ENCODE results near the gene MUC6. TPM values are rescaled to one million over a fixed set of nuclear protein-coding genes. Genes with fewer than 3 reads are reported as not detected.

The MUC6 gene
- total and polyA plus RNA-seq, 10 of the 15 experiments (the other 5 are each of a cell fraction or from before 2014, with no cell fraction given) = 0.03 TPM; not detected in 8

DNA sequence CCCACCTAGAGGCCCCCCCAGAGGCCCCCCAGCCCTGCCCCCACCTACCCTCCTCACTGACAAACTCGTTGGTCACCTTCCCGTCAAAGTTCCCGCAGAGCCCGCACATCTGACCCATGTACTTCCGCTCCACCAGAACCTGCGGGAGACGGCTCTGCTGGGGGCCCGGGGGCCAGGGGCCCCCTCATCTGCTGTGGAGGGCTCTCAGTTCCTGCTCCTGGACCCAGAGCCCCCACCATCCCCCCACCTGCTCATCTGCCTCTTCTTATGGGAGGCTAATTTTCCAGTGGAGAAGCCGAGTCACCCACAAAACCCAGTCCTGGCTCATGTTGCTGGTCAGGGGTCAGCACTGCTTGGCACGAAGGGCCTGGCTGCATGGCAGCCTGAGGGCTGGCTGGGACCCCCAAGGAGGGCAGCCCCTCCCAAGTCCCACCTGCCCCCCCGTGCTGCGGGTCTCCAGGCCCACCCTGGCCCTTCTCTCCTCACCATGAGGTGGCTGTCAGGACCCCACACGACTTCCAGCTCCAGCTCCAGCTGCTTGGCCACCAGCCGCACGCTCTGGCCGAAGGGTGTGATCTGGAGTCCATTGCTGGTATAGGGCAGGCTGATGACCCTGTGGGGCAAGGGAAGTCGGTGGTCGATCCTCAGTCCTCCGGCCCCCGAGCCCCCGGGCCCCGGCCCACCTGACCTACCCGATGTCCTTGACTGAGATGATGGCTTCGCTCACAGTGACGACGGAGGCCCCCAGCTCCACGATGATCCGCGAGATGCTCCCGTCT, 5.2 kb downstream of the MUC6 start:
- BruUV-seq (replicated peaks) = no TSS peak
- no peaks in the 10 kb centered on the region for H4K20me1 ChIP-seq (ENCODE audit: control insufficient read depth, insufficient read depth)
- H3K9me3 ChIP-seq (replicated peaks; ENCODE audit: control insufficient read depth, insufficient read depth, low read length) = no peaks in the 10 kb centered on the region
- FAIRE-seq = no peak
- intact Hi-C loops (cut with micrococcal nuclease; ENCODE audit: unreplicated experiment) (no loop called here), in situ Hi-C loops (cut with MboI) (no loop called here)
- no peak overlapping the region for H3K27ac ChIP-seq (ENCODE audit: control insufficient read depth, insufficient read depth)
- no peaks in the 10 kb centered on the region for H3K79me2 ChIP-seq (ENCODE audit: control insufficient read depth, insufficient read depth, low read length)
- WGBS (ENCODE audit: insufficient coverage, insufficient replicate concordance, low lambda C conversion rate, missing lambda C conversion rate) = 69% methylated on average over 24 of the region's 30 CpGs
- H3K4me2 ChIP-seq (ENCODE audit: control insufficient read depth, insufficient read depth) = no peak overlapping the region
- H3K4me1 ChIP-seq (ENCODE audit: control insufficient read depth, insufficient read depth, low read length) = no peaks in the 10 kb centered on the region
- H3K36me3 ChIP-seq (ENCODE audit: control insufficient read depth in 2 of 2, insufficient read depth in 2 of 2, low read length in 1 of 2) = no peaks in the 10 kb centered on the region
- ChIA-PET POLR2A (no interaction called here), SMC1A (ENCODE audit: uncharacterized antibody, unreplicated experiment) (no interaction called here), CTCF (no interaction called here), RAD21 (ENCODE audit: unreplicated experiment) (no interaction called here)
- H3K4me3 ChIP-seq = no peak overlapping the region
- TF ChIP-seq SREBF1 (IDR thresholded peaks at IDR 0.05; ENCODE audit: low read length) = no peak
- no peak for TF ChIP-seq IKZF1 (conservative IDR thresholded peaks at IDR 0.05)
- no peak for TF ChIP-seq ZNF24 (IDR thresholded peaks at IDR 0.05)
- no peak for TF ChIP-seq RELA (IDR thresholded peaks at IDR 0.05; ENCODE audit: borderline replicate concordance, partially characterized antibody)
- no peak for TF ChIP-seq ELK1 (IDR thresholded peaks at IDR 0.05; ENCODE audit: low read depth, low read length)
- no peak for TF ChIP-seq ZZZ3 (IDR thresholded peaks at IDR 0.05; ENCODE audit: control insufficient read depth, insufficient read length, low read depth)
- ATAC-seq = no peak
- DNase-seq (ENCODE audit: low read depth, low spot score) = no peak
- H2AFZ ChIP-seq (ENCODE audit: control insufficient read depth, low read depth, low read length) = no peak overlapping the region
- H3K27me3 ChIP-seq (replicated peaks in 1 of 2; ENCODE audit: control insufficient read depth in 2 of 2, insufficient read depth in 2 of 2, low read length in 1 of 2) = no peaks in the 10 kb centered on the region
- H3K9ac ChIP-seq (ENCODE audit: control insufficient read depth, insufficient read depth, low read length) = no peak overlapping the region

DNA sequence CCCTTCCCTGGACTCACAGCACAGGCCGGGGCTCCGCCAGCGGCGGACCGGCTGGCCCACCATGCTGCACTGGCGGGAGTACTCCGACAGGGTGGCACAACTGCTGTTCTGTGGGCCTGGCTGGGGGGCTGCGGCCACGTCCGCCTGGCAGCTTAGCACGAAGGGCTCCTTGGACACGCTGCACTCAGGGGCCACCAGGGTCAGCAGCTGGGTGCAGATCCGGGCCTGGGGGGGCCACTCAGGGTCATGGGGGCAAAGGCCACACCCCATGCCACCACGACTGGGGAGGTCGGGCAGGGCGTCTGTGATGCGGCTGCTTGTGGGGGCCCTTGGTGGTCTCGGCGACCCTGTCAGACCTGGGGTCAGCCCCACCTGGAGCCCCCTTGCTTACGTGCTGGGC, 6.0 kb downstream of the MUC6 start:
- POLR2A ChIA-PET = no interaction called here
- Histone ChIP-seq H3K9ac (ENCODE audit: control insufficient read depth, insufficient read depth, low read length) (no peak overlapping the region), H3K27ac (ENCODE audit: control insufficient read depth, insufficient read depth) (no peak overlapping the region), H4K20me1 (ENCODE audit: control insufficient read depth, insufficient read depth) (no peaks in the 10 kb centered on the region), H3K4me3 (no peak overlapping the region), H3K27me3 (replicated peaks in 1 of 2; ENCODE audit: control insufficient read depth in 2 of 2, insufficient read depth in 2 of 2, low read length in 1 of 2) (no peaks in the 10 kb centered on the region), H2AFZ (ENCODE audit: control insufficient read depth, low read depth, low read length) (no peak overlapping the region), H3K9me3 (replicated peaks; ENCODE audit: control insufficient read depth, insufficient read depth, low read length) (no peaks in the 10 kb centered on the region), H3K79me2 (ENCODE audit: control insufficient read depth, insufficient read depth, low read length) (no peaks in the 10 kb centered on the region), H3K4me1 (ENCODE audit: control insufficient read depth, insufficient read depth, low read length) (no peaks in the 10 kb centered on the region), H3K4me2 (ENCODE audit: control insufficient read depth, insufficient read depth) (no peak overlapping the region), H3K36me3 (ENCODE audit: control insufficient read depth in 2 of 2, insufficient read depth in 2 of 2, low read length in 1 of 2) (no peaks in the 10 kb centered on the region)
- CTCF ChIA-PET = no interaction called here
- intact Hi-C loops (cut with micrococcal nuclease; ENCODE audit: unreplicated experiment) (no loop called here), in situ Hi-C loops (cut with MboI) (no loop called here)
- WGBS (ENCODE audit: insufficient coverage, insufficient replicate concordance, low lambda C conversion rate, missing lambda C conversion rate) = 31% methylated on average over 20 of the region's 20 CpGs
- DNase-seq (ENCODE audit: low read depth, low spot score) (no peak), FAIRE-seq (no peak), ATAC-seq (no peak)
- no TSS peak for BruUV-seq (replicated peaks)
- SMC1A ChIA-PET (ENCODE audit: uncharacterized antibody, unreplicated experiment) = no interaction called here
- RAD21 ChIA-PET (ENCODE audit: unreplicated experiment) = no interaction called here
- no peak for TF ChIP-seq FOS (IDR thresholded peaks at IDR 0.05; ENCODE audit: borderline replicate concordance, extremely low read depth, insufficient read length)
- TF ChIP-seq KDM1A (IDR thresholded peaks at IDR 0.05; ENCODE audit: borderline replicate concordance) = no peak
- no peak for TF ChIP-seq E2F4 (IDR thresholded peaks at IDR 0.05; ENCODE audit: low read depth, low read length)
- TF ChIP-seq, protein P1, sequence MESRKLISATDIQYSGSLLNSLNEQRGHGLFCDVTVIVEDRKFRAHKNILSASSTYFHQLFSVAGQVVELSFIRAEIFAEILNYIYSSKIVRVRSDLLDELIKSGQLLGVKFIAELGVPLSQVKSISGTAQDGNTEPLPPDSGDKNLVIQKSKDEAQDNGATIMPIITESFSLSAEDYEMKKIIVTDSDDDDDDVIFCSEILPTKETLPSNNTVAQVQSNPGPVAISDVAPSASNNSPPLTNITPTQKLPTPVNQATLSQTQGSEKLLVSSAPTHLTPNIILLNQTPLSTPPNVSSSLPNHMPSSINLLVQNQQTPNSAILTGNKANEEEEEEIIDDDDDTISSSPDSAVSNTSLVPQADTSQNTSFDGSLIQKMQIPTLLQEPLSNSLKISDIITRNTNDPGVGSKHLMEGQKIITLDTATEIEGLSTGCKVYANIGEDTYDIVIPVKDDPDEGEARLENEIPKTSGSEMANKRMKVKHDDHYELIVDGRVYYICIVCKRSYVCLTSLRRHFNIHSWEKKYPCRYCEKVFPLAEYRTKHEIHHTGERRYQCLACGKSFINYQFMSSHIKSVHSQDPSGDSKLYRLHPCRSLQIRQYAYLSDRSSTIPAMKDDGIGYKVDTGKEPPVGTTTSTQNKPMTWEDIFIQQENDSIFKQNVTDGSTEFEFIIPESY (IDR thresholded peaks at IDR 0.05) = no peak
- no peak for TF ChIP-seq SMC3 (IDR thresholded peaks at IDR 0.05; ENCODE audit: borderline replicate concordance, low read length)
- TF ChIP-seq ZBED1 (IDR thresholded peaks at IDR 0.05; ENCODE audit: borderline replicate concordance) = no peak
- TF ChIP-seq, protein P2, sequence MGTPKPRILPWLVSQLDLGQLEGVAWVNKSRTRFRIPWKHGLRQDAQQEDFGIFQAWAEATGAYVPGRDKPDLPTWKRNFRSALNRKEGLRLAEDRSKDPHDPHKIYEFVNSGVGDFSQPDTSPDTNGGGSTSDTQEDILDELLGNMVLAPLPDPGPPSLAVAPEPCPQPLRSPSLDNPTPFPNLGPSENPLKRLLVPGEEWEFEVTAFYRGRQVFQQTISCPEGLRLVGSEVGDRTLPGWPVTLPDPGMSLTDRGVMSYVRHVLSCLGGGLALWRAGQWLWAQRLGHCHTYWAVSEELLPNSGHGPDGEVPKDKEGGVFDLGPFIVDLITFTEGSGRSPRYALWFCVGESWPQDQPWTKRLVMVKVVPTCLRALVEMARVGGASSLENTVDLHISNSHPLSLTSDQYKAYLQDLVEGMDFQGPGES (IDR thresholded peaks at IDR 0.05) = no peak
